Vagina (tissue), 2 donors: ENCODE data around the gene SLC25A12. TPM values are rescaled to one million over a fixed set of nuclear protein-coding genes. Genes with fewer than 3 reads are reported as not detected.

ENCODE experiments used
- DNase-seq, 2 donors: peaks; one replicate each; pipeline ENCODE4 v3.0.0-alpha.2; 2017; ENCODE audit errors: extremely low spot score in 2 of 2
- H3K27ac ChIP-seq: fragments of 200-600 bp; sonication (generic); one replicate; pipeline ENCODE4 v1.5.1; 2019
- H3K27me3 ChIP-seq: fragments of 200-600 bp; sonication (generic); one replicate; pipeline ENCODE4 v1.5.1; 2019
- H3K36me3 ChIP-seq, 2 donors: fragments of 200-600 bp; sonication (generic); one replicate each; pipeline ENCODE4 v1.5.1; 2017 to 2019
- H3K4me1 ChIP-seq: fragments of 200-600 bp; sonication (generic); one replicate; pipeline ENCODE4 v1.5.1; 2019
- H3K4me3 ChIP-seq, 2 donors: fragments of 200-600 bp; sonication (generic); 1 replicate in 1 of 2; 2 replicates in 1 of 2; pipeline ENCODE4 v1.5.1; 2016 to 2019
- H3K9me3 ChIP-seq: fragments of 200-600 bp; sonication (generic); one replicate; pipeline ENCODE4 v1.5.1; 2019
- CTCF ChIP-seq, 3 experiments: fragments of 450-650 bp in 2 of 3; fragments of 200-600 bp in 1 of 3; sonication (generic) in 1 of 3; IDR thresholded peaks; one replicate each; pipeline ENCODE4 v1.5.1; 2017 to 2019; ENCODE audit warnings: antibody characterized with exemption in 3 of 3, mild to moderate bottlenecking in 2 of 3, moderate library complexity in 2 of 3
- POLR2A ChIP-seq, 2 donors: fragments of 450-650 bp; IDR thresholded peaks; one replicate each; pipeline ENCODE4 v1.6.1; 2017; ENCODE audit warnings: antibody characterized with exemption in 2 of 2, mild to moderate bottlenecking in 2 of 2, moderate library complexity in 2 of 2
- POLR2AphosphoS5 ChIP-seq, 2 donors: sonication (generic); formaldehyde crosslinking; IDR thresholded peaks; one replicate each; pipeline ENCODE4 v1.9.0; 2017; ENCODE audit warnings: antibody characterized with exemption in 2 of 2, mild to moderate bottlenecking in 2 of 2, low read depth in 1 of 2; ENCODE audit not compliant: insufficient read depth in 1 of 2
- intact Hi-C: fragments of 100-400 bp; cut with DNase I; formaldehyde crosslinking; loops from one replicate; pipeline ENCODE4 v1.15.1; 2023
- total RNA-seq: library from RNA; depleted of rRNA; stranded (reverse); fragments of >200 nt; gene quantifications from one replicate; pipeline ENCODE4 v1.2.3, GENCODE V29; 2016

SLC25A12 gene
- total RNA-seq, 1 donor from 2014 or later: 26.0 TPM

- intact Hi-C loops: no loop called here
- no peak for DNase-seq
- TF ChIP-seq POLR2AphosphoS5 (IDR thresholded peaks at IDR 0.05; ENCODE audit: insufficient read depth in 1 of 2, low read depth in 1 of 2): no peak
- TF ChIP-seq CTCF (IDR thresholded peaks at IDR 0.05): no peak
- no peak for TF ChIP-seq POLR2A (IDR thresholded peaks at IDR 0.05)
- Histone ChIP-seq H3K9me3 (no peaks in the 10 kb centered on the region), H3K27me3 (no peaks in the 10 kb centered on the region), H3K4me3 (no peak overlapping the region), H3K27ac (no peak overlapping the region), H3K4me1 (no peaks in the 10 kb centered on the region), H3K36me3 (peaks cover 4 to 31% of the 10 kb centered on the region in 2 donors)
Observed at GRCh38 chr2:171837736-171838135, 56.3 kb downstream of the SLC25A12 start.

GRCh38 chr2:171836146-171836910 lies 57.7 kb downstream of the SLC25A12 start:
- intact Hi-C loops: no loop called here
- Histone ChIP-seq H3K36me3 (peaks cover 6 to 41% of the 10 kb centered on the region in 2 donors), H3K4me1 (no peaks in the 10 kb centered on the region), H3K27me3 (no peaks in the 10 kb centered on the region), H3K27ac (no peak overlapping the region), H3K9me3 (no peaks in the 10 kb centered on the region), H3K4me3 (no peak overlapping the region)
- DNase-seq: no peak
- no peak for TF ChIP-seq POLR2A (IDR thresholded peaks at IDR 0.05)
- no peak for TF ChIP-seq CTCF (IDR thresholded peaks at IDR 0.05)
- TF ChIP-seq POLR2AphosphoS5 (IDR thresholded peaks at IDR 0.05; ENCODE audit: insufficient read depth in 1 of 2, low read depth in 1 of 2): no peak

- TF ChIP-seq CTCF (IDR thresholded peaks at IDR 0.05) (no peak), POLR2A (IDR thresholded peaks at IDR 0.05) (no peak)
- Histone ChIP-seq H3K9me3 (no peaks in the 10 kb centered on the region), H3K27ac (no peak overlapping the region), H3K4me1 (no peaks in the 10 kb centered on the region), H3K36me3 (peaks cover 6 to 50% of the 10 kb centered on the region in 2 donors), H3K4me3 (no peak overlapping the region), H3K27me3 (no peaks in the 10 kb centered on the region)
- no peak for DNase-seq
- intact Hi-C loops: no loop called here
Observed at GRCh38 chr2:171835386-171835785, 58.7 kb downstream of the SLC25A12 start.

- Histone ChIP-seq H3K27ac (no peak overlapping the region), H3K4me1 (no peaks in the 10 kb centered on the region), H3K4me3 (no peak overlapping the region), H3K27me3 (no peaks in the 10 kb centered on the region), H3K36me3 (peaks cover 6 to 51% of the 10 kb centered on the region in 2 donors), H3K9me3 (no peaks in the 10 kb centered on the region)
- TF ChIP-seq POLR2A (IDR thresholded peaks at IDR 0.05) (no peak), CTCF (IDR thresholded peaks at IDR 0.05) (no peak), POLR2AphosphoS5 (IDR thresholded peaks at IDR 0.05; ENCODE audit: insufficient read depth in 1 of 2, low read depth in 1 of 2) (no peak)
- DNase-seq: no peak
- intact Hi-C loops: no loop called here
Observed at GRCh38 chr2:171834286-171834685, 59.8 kb downstream of the SLC25A12 start.

GRCh38 chr2:171832489-171832888 lies 61.6 kb downstream of the SLC25A12 start:
- intact Hi-C loops: no loop called here
- peaks cover 6 to 51% of the 10 kb centered on the region in 2 donors for H3K36me3 ChIP-seq
- no peak for DNase-seq

More at GRCh38 chr2:171832489-171832888, 61.6 kb downstream of the SLC25A12 start:
- H3K9me3 ChIP-seq: no peaks in the 10 kb centered on the region
- no peaks in the 10 kb centered on the region for H3K4me1 ChIP-seq
- H3K4me3 ChIP-seq: no peak overlapping the region
- H3K27ac ChIP-seq: no peak overlapping the region
- no peaks in the 10 kb centered on the region for H3K27me3 ChIP-seq
- TF ChIP-seq POLR2AphosphoS5 (IDR thresholded peaks at IDR 0.05; ENCODE audit: insufficient read depth in 1 of 2, low read depth in 1 of 2) (no peak), CTCF (IDR thresholded peaks at IDR 0.05) (no peak), POLR2A (IDR thresholded peaks at IDR 0.05) (no peak)
